Stimulated activated CD8-positive, alpha-beta memory T cell treated with anti-CD3 and anti-CD28 coated beads, Interleukin-15, amount 100 ng/mL, for 1 hour (primary cell): Measurements from ENCODE around the gene CFAP119.

Experiments used
- DNase-seq: peaks from one replicate; pipeline ENCODE4 v3.0.0-alpha.2; 2020; ENCODE audit warnings: low read depth

The CFAP119 gene

DNA sequence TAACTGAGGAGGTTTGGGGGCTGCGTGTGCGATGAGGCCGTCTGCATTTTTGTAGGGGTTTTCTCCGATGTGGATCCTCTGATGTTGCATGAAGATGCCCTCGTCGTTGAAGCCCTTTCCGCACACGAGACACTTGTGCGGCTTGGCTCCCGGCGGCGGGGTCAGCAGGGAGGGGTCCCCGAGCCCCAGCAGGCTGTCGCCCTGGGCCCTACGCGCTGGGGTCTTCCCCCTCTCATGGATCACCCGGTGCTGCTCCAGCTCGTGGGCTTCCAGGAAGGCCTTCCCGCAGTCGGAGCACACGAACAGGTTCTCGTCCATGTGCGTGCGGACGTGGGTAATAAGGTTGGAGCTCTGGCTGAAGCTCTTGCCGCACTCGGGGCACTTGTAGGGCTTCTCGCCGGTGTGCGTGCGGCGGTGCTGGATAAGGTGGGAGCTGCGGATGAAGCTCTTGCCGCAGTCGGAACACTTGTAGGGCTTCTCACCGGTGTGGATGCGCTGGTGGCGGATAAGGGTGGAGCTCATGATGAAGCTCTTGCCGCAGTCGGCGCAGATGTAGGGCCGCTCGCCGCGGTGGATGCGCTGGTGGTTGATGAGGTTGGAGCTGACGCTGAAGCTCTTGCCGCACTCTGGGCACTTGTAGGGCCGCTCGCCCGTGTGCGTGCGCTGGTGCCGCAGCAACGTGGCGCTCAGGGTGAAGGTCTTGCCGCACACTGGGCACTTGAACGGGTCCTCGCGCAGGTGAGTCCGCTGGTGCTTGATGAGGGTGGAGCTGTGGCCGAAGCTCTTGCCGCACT is 20.8 kb upstream of the CFAP119 start:
- DNase-seq: no peak

DNA sequence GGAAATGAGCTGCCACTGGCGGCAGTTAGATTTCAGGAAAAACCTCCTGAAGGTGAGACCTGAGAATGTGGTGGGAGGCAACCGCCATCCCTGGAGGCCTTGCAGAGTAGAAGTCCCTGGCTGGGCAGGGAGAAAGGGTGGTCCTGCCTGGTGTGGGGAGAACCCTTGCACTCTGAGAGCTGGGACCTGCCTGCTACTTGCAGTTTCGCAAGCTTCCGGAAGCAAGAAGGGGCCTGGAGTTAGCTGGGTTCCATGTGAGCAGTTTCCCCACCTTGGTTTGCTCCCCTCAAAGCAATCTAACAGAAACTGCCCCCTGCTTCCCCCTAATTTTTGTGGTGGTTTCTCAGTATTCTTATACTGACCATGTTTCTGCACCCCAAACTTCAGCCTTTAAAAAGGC is 18.7 kb upstream of the CFAP119 start:
- no peak for DNase-seq

DNA sequence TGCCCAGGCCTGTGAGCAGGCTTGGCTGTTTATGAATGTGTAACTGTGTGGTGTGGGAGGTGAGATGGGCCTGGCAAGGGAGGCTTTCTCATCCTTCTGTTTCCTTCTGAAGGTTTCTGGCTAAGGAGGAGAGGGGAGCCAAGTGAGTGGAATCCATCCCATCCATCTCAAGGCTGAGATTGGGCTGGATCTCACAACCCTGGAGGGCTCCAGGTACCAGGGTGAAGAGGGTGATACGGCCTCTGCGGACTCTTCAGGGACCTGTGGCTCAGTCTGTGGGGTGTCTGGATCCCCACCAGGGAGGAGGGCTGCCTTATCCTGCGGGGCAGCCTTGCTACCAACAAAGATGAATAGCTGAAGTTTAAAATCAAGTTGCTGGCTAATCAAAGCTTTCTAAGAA is 18.2 kb upstream of the CFAP119 start:
- no peak for DNase-seq

DNA sequence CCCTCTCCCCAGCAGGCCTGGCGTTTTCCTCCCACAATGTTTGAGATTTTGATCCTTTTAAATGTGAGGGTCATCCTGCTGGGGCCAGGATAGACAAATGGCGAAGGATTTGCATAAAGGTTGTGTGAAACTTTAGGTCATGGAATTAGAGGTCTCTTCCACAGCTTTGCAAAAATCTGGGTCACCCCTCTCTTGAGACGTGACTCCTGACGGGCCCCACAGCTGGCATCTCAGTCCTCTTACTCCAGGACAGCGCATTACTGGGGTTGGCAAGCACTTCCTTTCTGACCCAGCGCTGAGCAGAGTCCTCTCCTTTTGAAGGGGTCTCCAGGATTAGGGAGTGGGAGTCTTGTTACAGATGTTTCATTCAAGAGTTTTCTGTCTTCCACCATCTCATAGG is 17.7 kb upstream of the CFAP119 start:
- no peak for DNase-seq

DNA sequence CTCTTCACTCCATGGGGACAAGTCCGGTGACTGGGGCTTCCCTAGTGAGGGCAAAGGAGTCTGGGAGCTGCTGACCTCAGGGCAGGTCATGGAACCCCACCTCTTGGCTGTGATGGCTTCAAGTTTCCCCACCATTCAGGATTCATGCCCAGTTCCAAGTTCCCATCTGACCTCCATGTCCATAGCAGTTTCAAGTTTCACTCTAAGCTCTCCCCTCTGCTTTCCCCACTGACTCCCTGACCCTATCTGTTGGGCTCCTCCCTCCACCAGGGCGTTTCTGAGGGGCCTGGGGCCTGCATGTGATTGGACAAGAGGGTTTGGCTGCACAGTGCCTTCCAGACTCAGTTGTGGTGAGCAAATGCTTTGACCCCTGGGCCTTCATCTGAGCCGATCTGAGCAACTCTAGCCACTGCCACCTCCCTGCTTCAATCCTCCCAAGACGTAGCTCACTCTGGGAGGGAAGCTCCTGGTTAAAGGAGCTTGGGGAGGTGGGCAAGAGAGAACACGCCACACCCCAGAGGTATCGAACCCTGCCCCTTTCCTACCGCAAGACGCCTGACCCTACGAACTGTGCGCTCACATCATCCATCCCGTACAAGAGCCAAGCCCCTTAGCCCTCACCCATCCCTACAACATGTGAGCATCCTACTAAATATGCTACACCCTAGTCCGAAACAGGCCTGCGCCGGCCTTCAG is 16.8 kb upstream of the CFAP119 start:
- DNase-seq: no peak

DNA sequence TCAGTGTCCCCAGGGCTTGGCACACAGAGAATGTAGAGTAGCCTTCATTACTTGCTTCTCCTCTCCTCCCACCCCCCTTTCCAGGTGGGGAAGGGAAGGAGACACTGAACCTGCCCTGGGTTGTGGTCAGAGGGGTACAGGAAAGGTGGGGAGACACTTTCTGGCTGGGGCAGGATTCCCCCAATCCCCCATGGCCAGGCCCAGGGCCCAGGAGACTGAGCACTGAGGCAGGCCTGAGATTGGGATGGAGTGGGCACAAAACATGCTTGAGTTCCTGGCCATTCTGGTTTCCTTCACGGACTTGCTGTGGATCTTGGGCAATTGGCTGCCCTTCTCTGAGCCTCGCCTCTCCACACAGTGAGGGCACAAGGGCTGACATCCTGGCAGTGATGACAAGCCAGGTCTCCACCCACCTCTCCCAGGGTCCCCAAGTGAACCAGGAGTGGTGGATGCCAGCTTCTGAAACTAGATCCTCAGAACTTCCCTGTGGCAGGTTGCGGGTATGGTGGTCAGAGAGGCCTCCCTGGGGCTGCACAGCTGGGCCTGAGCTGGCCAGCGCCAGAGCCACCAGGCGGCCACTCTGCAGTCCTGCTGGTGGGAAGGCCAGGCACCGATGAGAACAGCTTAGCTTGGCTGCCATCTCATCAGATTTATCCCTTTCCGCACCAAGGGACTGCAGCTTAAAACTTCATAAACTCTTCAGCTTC is 15.9 kb upstream of the CFAP119 start:
- DNase-seq: no peak

DNA sequence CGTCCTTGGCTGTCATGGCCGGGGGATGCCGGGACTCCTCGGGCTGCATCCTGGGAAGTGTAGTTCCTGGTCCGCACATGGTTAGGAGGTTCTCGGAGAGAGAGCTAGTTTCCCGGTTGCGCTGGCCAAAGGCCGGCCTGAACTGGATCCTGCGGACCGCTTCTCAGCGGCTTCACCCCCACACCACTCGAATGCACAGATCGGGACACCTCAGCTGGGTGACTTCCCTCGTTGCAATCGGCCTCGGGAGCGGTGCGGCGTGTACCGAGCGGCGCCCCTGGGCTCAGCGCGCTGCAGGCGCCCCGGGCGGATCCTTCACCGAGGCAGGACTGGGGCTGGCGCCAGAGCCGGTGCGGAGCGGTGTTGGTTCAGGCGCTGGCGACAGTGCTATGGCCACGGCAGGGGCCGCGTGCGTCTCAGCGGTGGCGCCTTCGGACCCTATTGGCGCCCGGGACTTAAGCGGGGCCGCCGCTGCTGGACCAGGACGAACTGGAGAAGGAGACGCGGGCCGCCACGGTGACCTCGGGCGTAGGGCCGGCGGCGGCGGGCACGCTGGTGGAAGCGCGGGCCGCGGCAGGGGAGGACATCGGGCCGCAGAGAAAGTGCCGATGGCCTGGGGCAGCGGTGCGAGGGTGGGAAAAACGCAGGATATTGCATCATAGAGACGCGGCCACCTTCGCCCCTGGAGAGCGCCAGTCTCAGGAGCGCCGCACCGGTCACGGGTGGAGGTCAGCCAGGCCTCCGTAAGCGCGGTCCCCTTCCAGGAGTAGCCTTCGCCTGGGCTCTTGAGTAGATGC is 13.7 kb upstream of the CFAP119 start:
- DNase-seq: no peak

DNA sequence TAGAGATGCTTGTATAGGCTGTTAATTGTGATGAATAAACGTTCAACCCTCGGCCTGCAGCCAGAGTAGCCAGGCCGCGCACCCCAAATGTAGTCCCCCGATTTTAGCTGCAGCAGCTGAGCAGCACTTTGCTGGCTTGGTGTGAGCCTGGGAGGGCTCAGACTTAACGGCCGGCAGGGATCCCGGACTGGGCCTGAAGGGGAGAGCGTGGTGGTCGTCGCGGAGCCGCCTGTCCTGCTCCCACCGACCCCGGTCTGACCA is 13.2 kb upstream of the CFAP119 start:
- no peak for DNase-seq

DNA sequence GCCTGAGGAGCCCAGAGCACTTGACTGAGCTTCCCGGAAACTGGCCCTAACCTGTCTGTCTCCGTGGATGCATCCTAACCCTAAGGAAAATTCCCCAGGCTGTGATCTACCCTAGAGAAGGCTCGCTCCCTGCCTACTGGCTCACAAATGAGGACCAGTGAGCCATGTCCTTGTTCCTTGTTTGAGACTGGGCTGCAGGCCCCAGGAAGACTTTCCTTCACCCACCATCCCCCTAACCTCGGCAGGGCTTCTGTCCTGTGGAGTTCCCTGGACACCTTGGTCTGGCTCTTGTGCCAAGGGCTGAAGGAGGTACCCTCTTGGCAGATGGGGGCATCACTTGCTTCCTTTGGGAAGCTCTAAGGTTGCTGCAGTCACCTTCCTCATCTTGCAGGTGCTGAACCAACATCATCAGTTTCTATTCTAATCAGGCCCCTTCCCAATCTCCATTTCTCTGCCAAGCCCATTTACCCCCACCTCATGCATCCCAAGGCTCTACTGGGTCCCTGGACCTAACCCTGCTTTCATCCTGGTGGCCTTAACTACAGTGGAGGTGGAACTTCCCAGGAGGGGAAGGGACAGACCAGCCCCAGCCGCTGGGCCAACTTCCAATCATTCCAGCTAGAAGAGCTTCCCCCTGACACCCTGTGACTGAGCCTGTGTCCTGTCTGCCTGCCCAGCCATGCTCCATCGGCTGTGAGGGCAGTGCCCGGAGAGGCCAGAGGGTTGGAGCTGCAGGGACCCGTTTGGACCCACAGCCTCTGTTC is 12.7 kb upstream of the CFAP119 start:
- no peak for DNase-seq

DNA sequence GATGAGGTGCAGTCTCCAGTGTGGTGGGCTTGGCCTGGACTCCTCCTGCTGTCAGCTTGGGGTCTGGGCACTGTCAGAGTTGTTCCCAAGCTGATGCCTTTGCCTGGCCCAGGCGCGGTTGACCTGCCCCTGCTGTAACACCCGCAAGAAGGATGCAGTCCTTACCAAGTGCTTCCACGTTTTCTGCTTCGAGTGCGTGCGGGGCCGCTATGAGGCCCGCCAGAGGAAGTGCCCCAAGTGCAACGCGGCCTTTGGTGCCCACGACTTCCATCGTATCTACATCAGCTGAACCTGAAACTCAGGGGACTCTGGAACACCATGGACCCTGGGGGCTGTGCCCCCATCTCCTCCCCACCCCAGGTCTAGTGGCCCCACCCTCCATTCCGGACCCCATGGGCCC is 12.0 kb upstream of the CFAP119 start:
- no peak for DNase-seq

DNA sequence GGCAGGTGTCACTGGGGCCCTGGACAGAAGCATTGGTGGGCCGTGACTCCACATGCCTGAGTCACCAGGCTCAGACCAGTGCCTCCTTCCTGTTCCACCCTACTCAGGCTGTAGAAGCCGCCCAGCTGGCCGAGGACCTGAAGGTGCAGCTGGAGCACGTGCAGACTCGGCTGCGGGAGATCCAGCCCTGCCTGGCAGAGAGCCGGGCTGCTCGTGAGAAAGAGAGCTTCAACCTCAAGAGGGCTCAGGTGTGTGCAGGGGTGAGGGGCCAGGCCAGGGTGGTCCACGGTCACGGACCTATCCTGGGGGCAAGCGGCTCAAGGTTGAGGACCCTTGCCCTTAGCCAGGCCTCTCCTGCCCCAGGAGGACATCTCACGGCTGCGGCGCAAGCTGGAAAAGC is 9.9 kb upstream of the CFAP119 start:
- no peak for DNase-seq

DNA sequence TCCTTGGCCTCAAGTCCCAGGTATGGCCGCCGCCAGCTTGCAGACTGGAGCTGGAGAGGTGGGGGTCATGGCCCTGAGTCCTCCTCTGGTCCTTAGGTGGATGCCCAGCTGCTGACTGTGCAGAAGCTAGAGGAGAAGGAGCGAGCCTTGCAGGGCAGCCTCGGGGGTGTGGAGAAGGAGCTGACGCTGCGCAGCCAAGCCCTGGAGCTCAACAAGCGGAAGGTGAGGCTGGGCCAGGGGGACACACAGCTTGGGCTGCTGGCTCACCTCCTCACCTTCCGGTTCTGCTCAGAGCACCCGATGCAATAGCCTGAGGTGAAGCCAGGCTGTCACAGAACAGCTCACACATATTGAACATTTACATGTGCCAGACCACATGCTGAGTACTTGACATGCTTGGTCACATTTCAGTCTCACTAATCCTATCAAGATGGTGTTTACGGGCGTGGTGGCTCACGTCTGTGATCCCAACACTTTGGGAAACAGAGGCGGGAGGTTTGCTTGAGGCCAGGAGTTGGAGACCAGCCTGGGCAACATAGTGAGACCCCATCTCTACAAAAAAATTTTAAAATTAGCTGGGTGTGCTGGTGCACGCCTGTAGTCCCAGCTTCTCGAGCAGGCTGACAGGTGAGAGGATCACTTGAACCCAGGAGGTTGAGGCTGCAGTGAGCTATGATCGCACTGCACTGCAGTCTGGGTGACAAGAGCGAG is 7.7 kb upstream of the CFAP119 start:
- DNase-seq: no peak

DNA sequence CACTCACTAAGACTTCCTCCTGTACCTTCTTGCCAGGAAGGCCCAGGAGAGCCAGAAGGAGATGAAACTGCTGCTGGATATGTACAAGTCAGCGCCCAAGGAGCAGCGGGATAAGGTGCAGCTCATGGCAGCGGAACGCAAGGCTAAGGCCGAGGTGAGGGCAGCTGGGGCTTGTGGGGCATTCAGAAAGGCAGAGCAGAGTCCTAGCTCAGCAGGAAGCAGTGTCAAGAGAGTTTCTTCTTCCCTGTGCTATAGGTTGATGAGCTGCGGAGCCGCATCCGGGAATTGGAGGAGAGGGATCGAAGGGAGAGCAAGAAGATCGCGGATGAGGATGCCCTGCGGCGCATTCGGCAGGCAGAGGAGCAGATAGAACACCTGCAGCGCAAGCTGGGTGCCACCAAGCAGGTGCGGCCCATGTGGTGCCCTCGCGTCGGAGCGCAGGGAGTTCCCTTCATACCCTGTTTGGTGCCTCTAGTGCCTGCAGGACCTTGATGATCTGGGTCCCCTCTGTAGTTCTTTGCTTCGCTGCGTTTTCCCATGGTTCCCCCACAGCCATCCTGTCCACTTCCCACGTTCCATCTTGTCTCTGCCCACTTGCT is 6.8 kb upstream of the CFAP119 start:
- no peak for DNase-seq

DNA sequence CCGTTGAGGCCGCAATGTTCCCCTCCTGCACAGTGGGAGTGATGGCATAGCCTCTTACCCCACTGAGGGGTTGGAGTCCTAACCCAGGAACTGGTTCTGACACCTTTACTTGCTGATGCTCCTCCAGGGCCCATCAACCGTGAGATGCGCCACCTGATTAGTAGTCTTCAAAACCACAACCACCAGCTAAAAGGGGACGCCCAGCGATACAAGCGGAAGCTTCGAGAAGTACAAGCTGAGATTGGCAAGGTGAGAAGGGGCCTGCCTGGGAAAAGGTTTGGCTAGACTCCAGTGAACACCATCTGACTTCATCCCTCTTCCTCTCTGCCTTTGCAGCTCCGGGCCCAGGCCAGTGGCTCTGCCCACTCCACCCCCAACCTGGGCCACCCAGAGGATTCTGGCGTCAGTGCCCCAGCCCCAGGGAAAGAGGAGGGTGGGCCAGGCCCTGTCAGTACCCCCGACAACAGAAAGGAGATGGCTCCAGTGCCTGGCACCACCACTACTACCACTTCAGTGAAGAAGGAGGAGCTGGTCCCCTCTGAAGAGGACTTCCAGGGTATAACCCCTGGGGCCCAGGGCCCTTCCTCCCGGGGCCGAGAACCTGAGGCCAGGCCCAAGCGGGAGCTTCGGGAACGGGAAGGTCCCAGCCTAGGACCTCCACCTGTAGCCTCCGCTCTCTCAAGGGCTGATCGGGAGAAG is 6.1 kb upstream of the CFAP119 start:
- DNase-seq: no peak

DNA sequence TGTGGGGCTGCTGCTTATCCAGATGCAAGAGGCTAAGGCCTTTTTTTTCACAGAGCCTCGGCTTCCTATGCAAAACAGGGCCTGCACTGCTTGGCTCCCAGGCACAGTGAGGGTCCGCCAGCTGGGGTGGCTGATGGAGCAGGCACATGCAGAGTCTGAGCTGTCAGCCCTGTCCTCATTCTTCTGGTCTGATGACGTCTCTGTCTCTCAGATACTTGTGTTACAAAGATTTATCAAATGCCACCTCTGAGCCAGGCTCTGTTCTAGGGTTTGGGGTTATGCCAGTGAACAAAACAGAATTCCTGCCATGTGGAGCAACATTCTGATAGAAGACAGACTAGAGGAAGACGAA is 5.0 kb upstream of the CFAP119 start:
- DNase-seq: no peak

DNA sequence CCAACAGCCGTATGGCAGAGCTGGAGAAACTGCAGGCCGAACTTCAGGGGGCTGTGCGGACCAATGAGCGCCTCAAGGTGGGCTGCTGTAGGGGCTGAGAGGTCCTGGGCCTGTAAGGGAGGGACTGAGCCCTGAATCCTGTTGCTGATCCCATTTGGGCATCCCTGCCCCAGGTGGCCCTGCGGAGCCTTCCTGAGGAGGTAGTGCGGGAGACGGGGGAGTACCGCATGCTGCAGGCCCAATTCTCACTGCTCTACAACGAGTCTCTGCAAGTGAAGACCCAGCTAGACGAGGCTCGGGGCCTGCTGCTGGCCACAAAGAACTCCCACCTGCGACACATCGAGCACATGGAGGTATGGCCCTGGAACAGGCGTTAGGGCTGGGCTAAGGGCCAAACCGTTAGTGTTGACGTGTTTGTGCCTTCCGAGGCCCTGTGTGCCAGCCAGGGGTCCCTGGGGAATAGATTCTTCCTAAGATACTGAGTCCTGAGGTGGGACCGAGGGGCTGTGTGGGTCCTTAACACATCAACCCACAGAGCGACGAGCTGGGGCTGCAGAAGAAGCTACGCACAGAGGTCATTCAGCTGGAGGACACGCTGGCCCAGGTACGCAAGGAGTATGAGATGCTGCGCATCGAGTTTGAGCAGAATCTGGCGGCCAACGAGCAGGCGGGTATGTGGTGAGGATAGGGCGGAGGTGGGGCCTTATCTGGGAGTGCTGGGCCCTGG is 4.5 kb upstream of the CFAP119 start:
- no peak for DNase-seq

DNA sequence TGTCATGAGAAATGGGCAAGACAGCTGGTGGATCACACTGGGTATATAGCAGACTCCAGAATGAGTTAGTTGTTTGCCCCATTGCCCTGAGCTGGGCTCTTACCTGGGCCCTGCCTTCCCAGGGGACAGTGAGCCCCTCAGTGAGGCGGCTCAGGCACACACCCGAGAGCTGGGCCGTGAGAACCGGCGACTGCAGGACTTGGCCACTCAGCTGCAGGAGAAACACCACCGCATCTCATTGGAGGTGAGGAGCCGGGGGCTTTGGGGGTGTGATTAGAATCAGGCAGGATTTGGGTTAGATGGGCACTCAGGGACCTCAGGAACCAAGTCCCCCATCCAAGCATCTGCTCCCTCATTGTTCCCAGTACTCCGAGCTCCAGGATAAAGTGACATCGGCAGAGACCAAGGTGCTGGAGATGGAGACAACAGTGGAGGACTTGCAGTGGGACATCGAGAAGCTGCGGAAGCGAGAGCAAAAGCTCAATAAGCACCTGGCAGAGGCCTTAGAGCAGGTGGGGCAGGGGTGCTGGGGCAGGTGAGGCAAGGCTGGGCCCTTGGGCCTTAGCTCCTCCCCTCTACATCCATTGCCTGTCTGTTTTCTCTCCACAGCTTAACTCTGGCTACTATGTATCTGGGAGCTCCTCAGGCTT is 3.1 kb upstream of the CFAP119 start:
- no peak for DNase-seq

DNA sequence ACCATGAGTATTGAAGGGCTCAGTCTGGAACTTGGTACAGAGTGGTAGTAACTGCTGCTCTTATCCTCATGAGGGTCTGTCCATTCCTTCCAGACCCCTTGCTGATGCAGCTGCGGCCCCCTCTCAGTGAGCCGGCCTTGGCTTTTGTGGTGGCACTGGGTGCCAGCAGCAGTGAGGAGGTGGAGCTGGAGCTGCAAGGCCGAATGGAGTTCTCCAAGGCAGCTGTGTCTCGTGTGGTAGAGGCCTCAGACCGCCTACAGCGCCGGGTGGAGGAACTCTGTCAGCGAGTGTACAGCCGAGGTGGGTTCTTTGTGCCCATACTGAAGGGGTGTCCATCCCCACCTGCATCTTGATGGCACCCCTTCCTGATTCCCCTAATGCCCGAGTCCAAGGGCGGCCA is 2.2 kb upstream of the CFAP119 start:
- no peak for DNase-seq
